Mucosa of descending colon (tissue), 3 donors: ENCODE measurements around the gene SLC4A1AP. TPM values are rescaled to one million over a fixed set of nuclear protein-coding genes. Genes with fewer than 3 reads are reported as not detected.
A peak's percentile ranks its signal among the peaks of the same experiment; 100 is the strongest.

ENCODE experiments used
- ATAC-seq: fragments of 200-7000 bp; cut with Tn5 transposase; one replicate; pipeline ENCODE4 v1.9.1; 2020; ENCODE audit warnings: mild to moderate bottlenecking, moderate library complexity
- DNase-seq, 3 donors: peaks; one replicate each; pipeline ENCODE4 v3.0.0-alpha.2; 2020
- H3K36me3 ChIP-seq: fragments of 200-600 bp; one replicate; pipeline ENCODE4 v1.8.0; 2021; ENCODE audit warnings: low read depth, mild to moderate bottlenecking
- H3K4me1 ChIP-seq: fragments of 200-600 bp; one replicate; pipeline ENCODE4 v1.8.0; 2021; ENCODE audit warnings: low read depth, mild to moderate bottlenecking
- H3K4me3 ChIP-seq: fragments of 200-600 bp; one replicate; pipeline ENCODE4 v1.8.0; 2021; ENCODE audit warnings: mild to moderate bottlenecking
- H3K9me3 ChIP-seq: fragments of 200-600 bp; one replicate; pipeline ENCODE4 v1.8.0; 2021; ENCODE audit warnings: mild to moderate bottlenecking
- CTCF ChIP-seq: fragments of 200-600 bp; IDR thresholded peaks from one replicate; pipeline ENCODE4 v1.8.0; 2022; ENCODE audit warnings: antibody characterized with exemption, mild to moderate bottlenecking
- intact Hi-C, 2 donors: fragments of 100-400 bp; cut with DNase I in 1 of 2; cut with micrococcal nuclease in 1 of 2; formaldehyde crosslinking; loops; one replicate each; pipeline versions ENCODE4 v1.11.0 to v1.11.1; 2022; cut with DNase I, micrococcal nuclease
- total RNA-seq, 3 donors: library from RNA; stranded (reverse); fragmentation: NEBNext Ultra II Directional in 2 of 3; extraction: Animal tissue kit (Norgen Biotek cat#: 25700) in 2 of 3; gene quantifications; one replicate each; pipeline versions ENCODE4 v1.2.1 to v1.2.4, GENCODE V29; 2021 to 2023
- donor health status: DM: no; HTN: no; CAD: no; lungs with moderate emphysema.
- donor health status: DM: no; HTN: no; CAD: no.
- donor health status: DM: no; HTN: yes; CAD: no.

SLC4A1AP gene
- total RNA-seq, 3 donors from 2014 or later, result 14.8 to 15.8 (median 15.5) TPM

DNA sequence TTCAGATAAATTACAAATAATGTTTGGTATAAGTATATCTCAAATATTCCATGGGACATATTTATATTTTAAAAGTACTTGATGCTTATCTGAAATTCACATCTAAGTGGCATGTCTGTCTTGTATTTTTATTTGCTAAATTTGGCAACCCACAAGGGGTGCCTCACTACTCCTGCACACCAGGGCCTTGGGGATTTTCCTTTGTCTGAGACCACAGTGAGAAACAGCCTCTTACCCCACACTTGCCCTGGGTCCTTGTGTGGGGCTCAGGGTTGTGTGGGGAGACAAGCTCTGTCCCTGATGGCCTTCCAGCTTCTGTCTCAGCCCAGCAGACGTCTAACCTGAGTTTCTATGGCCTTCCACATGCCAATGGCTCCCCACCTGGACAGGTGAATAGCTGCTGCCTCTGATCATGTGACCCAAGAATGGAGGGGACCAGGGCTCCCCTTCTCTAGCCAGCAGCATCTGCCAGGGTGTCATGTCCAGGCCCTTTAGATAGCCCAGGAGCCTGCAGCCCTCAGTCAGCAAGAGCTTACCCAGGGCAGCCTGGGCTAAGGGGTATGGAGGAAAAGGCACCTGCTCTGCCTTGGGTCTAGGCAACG, 58.3 kb downstream of the SLC4A1AP start:
- Histone ChIP-seq H3K4me3 (no peak overlapping the region), H3K9me3 (no peaks in the 10 kb centered on the region), H3K4me1 (no peaks in the 10 kb centered on the region), H3K36me3 (no peaks in the 10 kb centered on the region)
- ATAC-seq, result no peak
- no peak for TF ChIP-seq CTCF
- DNase-seq, result no peak
- intact Hi-C loops, result no loop called here

DNA sequence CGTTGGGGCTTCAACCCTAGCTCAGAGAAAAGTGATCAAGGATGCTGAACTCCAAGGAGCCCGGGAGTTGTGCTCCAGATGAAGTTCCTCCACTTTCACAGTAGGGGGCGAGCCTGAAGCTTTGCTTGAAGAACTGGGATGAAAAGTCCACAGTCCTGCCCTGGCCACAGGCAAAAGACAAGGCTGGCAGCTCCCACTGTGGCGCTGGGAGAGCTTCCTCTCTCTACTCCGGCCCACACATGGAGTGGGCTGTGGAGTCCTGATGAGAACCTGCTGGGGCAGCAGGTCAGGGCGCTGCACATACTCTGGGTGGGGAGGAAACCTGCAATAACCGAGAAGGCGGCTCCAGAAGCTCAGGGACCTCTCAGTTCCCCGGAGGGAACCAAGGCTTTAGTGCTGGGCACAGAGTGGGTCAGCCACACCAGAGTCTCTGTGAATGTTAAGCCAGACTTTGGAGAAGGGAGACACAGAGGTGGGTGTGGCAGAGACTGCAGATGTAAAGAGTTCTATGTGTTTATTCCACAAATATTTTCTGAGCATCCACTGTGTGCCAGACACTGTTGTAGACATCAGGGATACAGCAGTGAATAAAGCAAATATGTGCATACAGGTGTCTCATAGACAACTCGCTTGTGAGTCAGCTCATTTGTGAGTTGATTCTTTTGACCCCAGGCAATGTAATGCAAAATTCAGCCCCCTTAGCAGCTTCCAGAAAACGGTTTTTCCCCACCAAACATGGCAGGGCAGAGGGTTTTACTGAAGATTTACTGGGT, 59.9 kb downstream of the SLC4A1AP start:
- Histone ChIP-seq H3K4me3 (no peak overlapping the region), H3K36me3 (no peaks in the 10 kb centered on the region), H3K9me3 (no peaks in the 10 kb centered on the region), H3K4me1 (no peaks in the 10 kb centered on the region)
- DNase-seq, result peak in 2 of 3 donors; percentile 62 to 67
- intact Hi-C loops, result no loop called here
- peak; percentile 79 for ATAC-seq
- TF ChIP-seq CTCF, result peak; percentile 80

DNA sequence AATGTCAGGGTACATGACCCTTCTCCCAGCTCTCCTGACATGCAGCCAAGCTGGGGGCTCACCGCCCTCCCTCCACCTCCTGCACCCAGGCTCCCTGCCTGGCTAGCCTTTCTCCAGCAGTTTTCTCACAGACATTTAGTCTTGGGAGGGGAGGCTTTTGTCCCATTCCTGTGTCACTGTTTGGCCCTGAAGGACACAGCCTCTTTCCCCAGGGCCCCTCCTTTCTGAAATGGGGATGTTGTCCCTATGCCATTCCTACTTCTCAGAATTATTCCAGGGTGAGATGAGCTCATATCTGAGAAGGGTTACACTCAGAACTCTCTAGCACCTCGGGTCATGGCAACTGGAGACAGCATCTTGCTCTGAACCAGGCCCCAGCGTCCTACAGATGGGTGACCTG, 60.5 kb downstream of the SLC4A1AP start:
- ATAC-seq (no peak), DNase-seq (no peak)
- Histone ChIP-seq H3K4me3 (no peak overlapping the region), H3K4me1 (no peaks in the 10 kb centered on the region), H3K36me3 (no peaks in the 10 kb centered on the region), H3K9me3 (no peaks in the 10 kb centered on the region)
- intact Hi-C loops, result no loop called here
- TF ChIP-seq CTCF, result no peak

- no peak for ATAC-seq
- no peak for TF ChIP-seq CTCF
- intact Hi-C loops, result no loop called here
Measured at GRCh38 chr2:27724905-27725701, 61.4 kb downstream of the SLC4A1AP start.

GRCh38 chr2:27727257-27727656, 63.6 kb downstream of the SLC4A1AP start:
- intact Hi-C loops, result no loop called here
- ATAC-seq (peak; percentile 90), DNase-seq (peak in 1 of 3 donors; percentile 30)
- Histone ChIP-seq H3K4me1 (no peaks in the 10 kb centered on the region), H3K36me3 (no peaks in the 10 kb centered on the region), H3K4me3 (no peak overlapping the region), H3K9me3 (no peaks in the 10 kb centered on the region)
- no peak for TF ChIP-seq CTCF

More at GRCh38 chr2:27724905-27725701, 61.4 kb downstream of the SLC4A1AP start:
- DNase-seq, result no peak
- Histone ChIP-seq H3K9me3 (no peaks in the 10 kb centered on the region), H3K4me3 (no peak overlapping the region), H3K4me1 (no peaks in the 10 kb centered on the region), H3K36me3 (no peaks in the 10 kb centered on the region)
